H1 (cell line): ENCODE results near the gene TRIM27. TPM values are rescaled to one million over a fixed set of nuclear protein-coding genes. Genes with fewer than 3 reads are reported as not detected.
A peak's percentile ranks its signal among the peaks of the same experiment; 100 is the strongest.

ENCODE experiments used
- ASH2L ChIP-seq: fragments of 200-600, 300-600 bp; sonication (generic); IDR thresholded peaks from one replicate; pipeline ENCODE4 v1.7.1; 2017; ENCODE audit warnings: low read length
- BACH1 ChIP-seq: IDR thresholded peaks from 2 replicates; pipeline ENCODE4 v1.6.1; 2012; ENCODE audit warnings: low read length, improper control_type of control experiment
- BRCA1 ChIP-seq: IDR thresholded peaks from 2 replicates; pipeline ENCODE4 v1.6.1; 2012; ENCODE audit warnings: low read depth, low read length, improper control_type of control experiment
- CBX8 ChIP-seq: fragments of 300-800, 300-1000 bp; sonication (generic); IDR thresholded peaks from 2 replicates; pipeline ENCODE4 v1.7.1; 2016; ENCODE audit warnings: low read depth, low read length, borderline replicate concordance
- CTCF ChIP-seq, 3 experiments: IDR thresholded peaks; 1 replicate in 2 of 3; 2 replicates in 1 of 3; pipeline versions ENCODE4 v1.5.1 to v1.6.1; 2011; ENCODE audit warnings: low read length in 3 of 3, mild to moderate bottlenecking in 3 of 3, inconsistent platforms in 2 of 3, low read depth in 1 of 3, moderate library complexity in 1 of 3; ENCODE audit not compliant: insufficient read depth in 1 of 3; ENCODE audit errors: control extremely low read depth in 1 of 3
- EGR1 ChIP-seq: IDR thresholded peaks from 2 replicates; pipeline ENCODE4 v1.6.1; 2011; ENCODE audit warnings: low read depth, low read length, borderline replicate concordance
- EZH2 ChIP-seq: fragments of 200-600 bp; sonication (generic); IDR thresholded peaks from 2 replicates; pipeline ENCODE4 v1.7.1; 2012; ENCODE audit warnings: low read depth, mild to moderate bottlenecking, moderate library complexity, low read length, inconsistent platforms; ENCODE audit not compliant: severe bottlenecking
- FOSL1 ChIP-seq: IDR thresholded peaks from 2 replicates; pipeline ENCODE4 v1.6.1; 2011; ENCODE audit warnings: mild to moderate bottlenecking, low read depth, low read length, moderate library complexity; ENCODE audit not compliant: insufficient read depth
- HDAC2 ChIP-seq, 2 experiments: fragments of 300-600 bp in 1 of 2; sonication (generic) in 1 of 2; IDR thresholded peaks; 2 replicates each; pipeline ENCODE4 v1.6.1; 2011 to 2012; ENCODE audit warnings: low read depth in 2 of 2, low read length in 2 of 2, mild to moderate bottlenecking in 2 of 2, moderate library complexity in 2 of 2, borderline replicate concordance in 1 of 2, inconsistent platforms in 1 of 2
- JUN ChIP-seq: IDR thresholded peaks from 2 replicates; pipeline ENCODE4 v1.6.1; 2011; ENCODE audit warnings: low read depth, mild to moderate bottlenecking, improper control_type of control experiment, low read length
- NANOG ChIP-seq: IDR thresholded peaks from 2 replicates; pipeline ENCODE4 v1.6.1; 2011; ENCODE audit warnings: low read length, low read depth, mild to moderate bottlenecking, inconsistent platforms; ENCODE audit not compliant: insufficient read depth, poor library complexity, severe bottlenecking
- PHF8 ChIP-seq: fragments of 200-600 bp; sonication (generic); conservative IDR thresholded peaks from 2 replicates; pipeline ENCODE4 v1.7.1; 2012; ENCODE audit warnings: low read depth, mild to moderate bottlenecking, inconsistent platforms, low read length, moderate library complexity
- POLR2A ChIP-seq, 2 experiments: IDR thresholded peaks; 1 replicate in 1 of 2; 2 replicates in 1 of 2; pipeline ENCODE4 v1.6.1; 2011; ENCODE audit warnings: low read depth in 2 of 2, low read length in 2 of 2, mild to moderate bottlenecking in 2 of 2; ENCODE audit errors: control extremely low read depth in 1 of 2
- POU5F1 ChIP-seq: IDR thresholded peaks from 2 replicates; pipeline ENCODE4 v1.6.1; 2011; ENCODE audit warnings: low read depth, mild to moderate bottlenecking, low read length, moderate library complexity
- RFX5 ChIP-seq: IDR thresholded peaks from 2 replicates; pipeline ENCODE4 v1.6.1; 2011; ENCODE audit warnings: low read depth, low read length, improper control_type of control experiment, borderline replicate concordance
- RNF2 ChIP-seq: fragments of 200-900, 300-1000 bp; sonication (generic); IDR thresholded peaks from 2 replicates; pipeline ENCODE4 v1.7.1; 2016; ENCODE audit warnings: borderline replicate concordance, low read depth, mild to moderate bottlenecking, antibody characterized with exemption, low read length; ENCODE audit not compliant: poor library complexity, severe bottlenecking; ENCODE audit errors: missing control alignments
- SAP30 ChIP-seq: fragments of 300-600 bp; sonication (generic); IDR thresholded peaks from 2 replicates; pipeline ENCODE4 v1.7.1; 2012; ENCODE audit warnings: low read length, moderate library complexity, mild to moderate bottlenecking, inconsistent platforms; ENCODE audit not compliant: insufficient read depth, insufficient replicate concordance
- SP1 ChIP-seq: IDR thresholded peaks from 2 replicates; pipeline ENCODE4 v1.6.1; 2011; ENCODE audit warnings: low read depth, low read length
- TAF1 ChIP-seq: IDR thresholded peaks from 2 replicates; pipeline ENCODE4 v1.6.1; 2011; ENCODE audit warnings: mild to moderate bottlenecking, low read depth, low read length
- polyA plus RNA-seq, 7 experiments: library from polyadenylated mRNA; depleted of rRNA in 3 of 7; stranded (reverse) in 5 of 7; unstranded in 2 of 7; fragments of >200 nt in 5 of 7; fragments of 200-250 nt in 2 of 7; gene quantifications; 1 replicate in 5 of 7; 2 replicates in 1 of 7; 4 replicates in 1 of 7; pipeline versions ENCODE4 v1.2.1 to v1.2.3, GENCODE V29; 2011 to 2013; ENCODE audit warnings: missing spikeins in 2 of 7, mixed read lengths in 2 of 7
- total RNA-seq: library from RNA; stranded (reverse); fragmentation: NEBNext Ultra II Directional; extraction: Animal tissue kit (Norgen Biotek cat#: 25700); gene quantifications from 2 replicates; pipeline ENCODE4 v1.2.1, GENCODE V29; 2021
- TF ChIP-seq, protein P1 (sequence below): IDR thresholded peaks from 2 replicates; pipeline ENCODE4 v1.6.1; 2012; ENCODE audit warnings: inconsistent platforms
- TF ChIP-seq, protein P2 (sequence below): IDR thresholded peaks from 2 replicates; pipeline ENCODE4 v1.6.1; 2011; ENCODE audit warnings: low read depth, mild to moderate bottlenecking, low read length; ENCODE audit not compliant: insufficient read depth

Gene TRIM27
- total and polyA plus RNA-seq, 2 of the 8 experiments (the other 6 are each of a cell fraction or from before 2014, with no cell fraction given) = 76.4 to 85.9 TPM

- TF ChIP-seq SP1 (no peak), TAF1 (peak; percentile 92), CTCF (IDR thresholded peaks at IDR 0.05; ENCODE audit: control extremely low read depth in 1 of 3, insufficient read depth in 1 of 3, low read depth in 1 of 3, low read length in 3 of 3) (no peak), EZH2 (no peak), BACH1 (no peak), RNF2 (no peak), JUN (no peak), ASH2L (no peak), HDAC2 (IDR thresholded peaks at IDR 0.05; ENCODE audit: borderline replicate concordance in 1 of 2, low read depth in 2 of 2, low read length in 2 of 2) (no peak), POU5F1 (no peak), SAP30 (no peak), FOSL1 (no peak), EGR1 (no peak), NANOG (no peak), PHF8 (peak; percentile 68), POLR2A (IDR thresholded peaks at IDR 0.05; ENCODE audit: control extremely low read depth in 1 of 2, low read depth in 2 of 2, low read length in 2 of 2) (peak; percentile 80 to 96), BRCA1 (peak; percentile 95), CBX8 (no peak), RFX5 (no peak)
- TF ChIP-seq, protein P1, sequence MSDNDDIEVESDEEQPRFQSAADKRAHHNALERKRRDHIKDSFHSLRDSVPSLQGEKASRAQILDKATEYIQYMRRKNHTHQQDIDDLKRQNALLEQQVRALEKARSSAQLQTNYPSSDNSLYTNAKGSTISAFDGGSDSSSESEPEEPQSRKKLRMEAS = peak; percentile 22; the same call in 1 of the 2 replicates
- TF ChIP-seq, protein P2, sequence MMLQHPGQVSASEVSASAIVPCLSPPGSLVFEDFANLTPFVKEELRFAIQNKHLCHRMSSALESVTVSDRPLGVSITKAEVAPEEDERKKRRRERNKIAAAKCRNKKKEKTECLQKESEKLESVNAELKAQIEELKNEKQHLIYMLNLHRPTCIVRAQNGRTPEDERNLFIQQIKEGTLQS = no peak
Observed at GRCh38 chr6:28895131-28895812, 28.5 kb downstream of the TRIM27 start (continued).
